PC-3 (cell line): ENCODE data around the gene ABCA2. TPM values are rescaled to one million over a fixed set of nuclear protein-coding genes. Genes with fewer than 3 reads are reported as not detected.

Source experiments
- ATAC-seq: fragments of 200-7000 bp; cut with Tn5 transposase; 2 replicates; pipeline ENCODE4 v1.9.1; 2020; ENCODE audit warnings: mild to moderate bottlenecking, moderate library complexity
- BruUV-seq: library from RNA; stranded (reverse); fragments of 400-500 nt; replicated peaks from 2 replicates; lab custom pipeline; 2021; lab: Mats Ljungman, UMichigan
- CTCF ChIA-PET: fragments of 300-600 bp; sonication (Branson Sonifier 250); formaldehyde crosslinking; loops from one replicate; lab custom pipeline; 2022; ENCODE audit warnings: antibody characterized with exemption; lab: Charles Lee
- POLR2A ChIA-PET: fragments of 300-600 bp; sonication (Branson Sonifier 250); formaldehyde crosslinking; loops from one replicate; lab custom pipeline; 2022; ENCODE audit warnings: antibody characterized with exemption; ENCODE audit not compliant: unreplicated experiment; lab: Charles Lee
- DNase-seq: peaks from one replicate; pipeline ENCODE4 v3.0.0-alpha.2; 2015
- H2AFZ ChIP-seq: fragments of 300-600 bp; sonication (generic); 2 replicates; pipeline ENCODE4 v1.6.0; 2016; ENCODE audit warnings: antibody characterized with exemption, low read length
- H3F3A ChIP-seq: fragments of 300-600 bp; sonication (generic); one replicate; pipeline ENCODE4 v1.6.0; 2017; ENCODE audit warnings: antibody characterized with exemption, low read length, control low read depth, mild to moderate bottlenecking; ENCODE audit not compliant: unreplicated experiment
- H3K27ac ChIP-seq: fragments of 300-600 bp; sonication (generic); 2 replicates; pipeline ENCODE4 v1.5.1; 2016; ENCODE audit warnings: mild to moderate bottlenecking, low read length
- H3K27me3 ChIP-seq: fragments of 300-600 bp; sonication (generic); 2 replicates; pipeline ENCODE4 v1.6.1; 2016; ENCODE audit warnings: low read length, mixed read lengths
- H3K36me3 ChIP-seq: fragments of 300-600 bp; sonication (generic); 2 replicates; pipeline ENCODE4 v1.6.1; 2016; ENCODE audit warnings: low read depth, mixed run types, low read length, mixed read lengths
- H3K4me1 ChIP-seq: fragments of 300-600 bp; sonication (generic); 2 replicates; pipeline ENCODE4 v1.5.1; 2016; ENCODE audit warnings: low read length; ENCODE audit not compliant: insufficient read depth
- H3K4me2 ChIP-seq: fragments of 300-600 bp; sonication (generic); 2 replicates; pipeline ENCODE4 v1.6.0; 2016; ENCODE audit warnings: low read length
- H3K4me3 ChIP-seq: fragments of 300-600 bp; sonication (generic); 2 replicates; pipeline ENCODE4 v1.5.1; 2016; ENCODE audit warnings: mild to moderate bottlenecking, low read length, mixed read lengths
- H3K79me2 ChIP-seq: fragments of 300-600 bp; sonication (generic); 2 replicates; pipeline ENCODE4 v1.6.1; 2017; ENCODE audit warnings: low read length, mixed read lengths
- H3K9ac ChIP-seq: fragments of 300-600 bp; sonication (generic); 2 replicates; pipeline ENCODE4 v1.6.0; 2016; ENCODE audit warnings: mild to moderate bottlenecking, low read length
- H3K9me2 ChIP-seq: fragments of 300-600 bp; sonication (generic); replicated peaks from 2 replicates; pipeline ENCODE4 v1.6.1; 2016; ENCODE audit warnings: mixed run types, low read length, mixed read lengths
- H3K9me3 ChIP-seq: fragments of 300-600 bp; sonication (generic); 2 replicates; pipeline ENCODE4 v1.6.1; 2016; ENCODE audit warnings: low read length, mixed read lengths
- H4K20me1 ChIP-seq: fragments of 300-600 bp; sonication (generic); 2 replicates; pipeline ENCODE4 v1.6.1; 2016; ENCODE audit warnings: low read length, mixed read lengths
- EZH2 ChIP-seq: fragments of 300-600 bp; sonication (generic); IDR thresholded peaks from one replicate; pipeline ENCODE4 v1.6.1; 2017; ENCODE audit warnings: antibody characterized with exemption, mild to moderate bottlenecking, low read length; ENCODE audit not compliant: unreplicated experiment
- EZH2phosphoT487 ChIP-seq: fragments of 300-600 bp; sonication (generic); IDR thresholded peaks from 2 replicates; pipeline ENCODE4 v1.6.1; 2018; ENCODE audit warnings: mild to moderate bottlenecking, antibody characterized with exemption, low read length, borderline replicate concordance
- intact Hi-C: fragments of 100-400 bp; cut with micrococcal nuclease; formaldehyde crosslinking; loops from 2 replicates; pipeline ENCODE4 v1.9.0; 2023
- total RNA-seq: library from RNA; depleted of rRNA; stranded (reverse); fragments of >200 nt; gene quantifications from 2 replicates; pipeline ENCODE4 v1.2.3, GENCODE V29; 2014
- TF ChIP-seq, protein P1 (sequence below): fragments of 300-600 bp; sonication (generic); conservative IDR thresholded peaks from 2 replicates; pipeline ENCODE4 v1.5.1; 2017; ENCODE audit warnings: antibody characterized with exemption, low read depth, mild to moderate bottlenecking, low read length

ABCA2 gene
- total RNA-seq, 1 experiment from 2014 or later: 31.5 TPM

- no peak for ATAC-seq
- intact Hi-C loops: loop anchor here (5.0 kb wide), 1 partner anchor 252 kb away; no protein-coding TSS in a partner anchor
- POLR2A ChIA-PET: no interaction called here
Measured at GRCh38 chr9:137039611-137040366, 11.8 kb upstream of the ABCA2 start.

GRCh38 chr9:137038916-137039315 lies 10.9 kb upstream of the ABCA2 start:
- no peaks in the 10 kb centered on the region for H3K36me3 ChIP-seq
- H3K9me2 ChIP-seq: no peaks in the 10 kb centered on the region
- ATAC-seq: no peak
- H3K27ac ChIP-seq: no peak overlapping the region
- H3K79me2 ChIP-seq: peaks cover 8% of the 10 kb centered on the region
- TF ChIP-seq EZH2phosphoT487 (no peak), EZH2 (no peak)
- TF ChIP-seq, protein P1, sequence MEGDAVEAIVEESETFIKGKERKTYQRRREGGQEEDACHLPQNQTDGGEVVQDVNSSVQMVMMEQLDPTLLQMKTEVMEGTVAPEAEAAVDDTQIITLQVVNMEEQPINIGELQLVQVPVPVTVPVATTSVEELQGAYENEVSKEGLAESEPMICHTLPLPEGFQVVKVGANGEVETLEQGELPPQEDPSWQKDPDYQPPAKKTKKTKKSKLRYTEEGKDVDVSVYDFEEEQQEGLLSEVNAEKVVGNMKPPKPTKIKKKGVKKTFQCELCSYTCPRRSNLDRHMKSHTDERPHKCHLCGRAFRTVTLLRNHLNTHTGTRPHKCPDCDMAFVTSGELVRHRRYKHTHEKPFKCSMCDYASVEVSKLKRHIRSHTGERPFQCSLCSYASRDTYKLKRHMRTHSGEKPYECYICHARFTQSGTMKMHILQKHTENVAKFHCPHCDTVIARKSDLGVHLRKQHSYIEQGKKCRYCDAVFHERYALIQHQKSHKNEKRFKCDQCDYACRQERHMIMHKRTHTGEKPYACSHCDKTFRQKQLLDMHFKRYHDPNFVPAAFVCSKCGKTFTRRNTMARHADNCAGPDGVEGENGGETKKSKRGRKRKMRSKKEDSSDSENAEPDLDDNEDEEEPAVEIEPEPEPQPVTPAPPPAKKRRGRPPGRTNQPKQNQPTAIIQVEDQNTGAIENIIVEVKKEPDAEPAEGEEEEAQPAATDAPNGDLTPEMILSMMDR: no peak
- no peak overlapping the region for H3K4me2 ChIP-seq
- H3K9me3 ChIP-seq: no peaks in the 10 kb centered on the region
- ChIA-PET CTCF (no interaction called here), POLR2A (no interaction called here)
- no peak overlapping the region for H3K4me3 ChIP-seq
- H3F3A ChIP-seq: no peaks in the 10 kb centered on the region
- no TSS peak for BruUV-seq
- intact Hi-C loops: loop anchor here (5.0 kb wide), 1 partner anchor 252 kb away; no protein-coding TSS in a partner anchor
- H3K27me3 ChIP-seq: no peaks in the 10 kb centered on the region
- no peak overlapping the region for H2AFZ ChIP-seq
- peaks cover 9% of the 10 kb centered on the region for H3K4me1 ChIP-seq
- H4K20me1 ChIP-seq: peaks cover 3% of the 10 kb centered on the region; the same call in 1 of the 2 replicates
- no peak for DNase-seq
- H3K9ac ChIP-seq: no peak overlapping the region

More at GRCh38 chr9:137039611-137040366, 11.8 kb upstream of the ABCA2 start:
- Histone ChIP-seq H3K4me2 (no peak overlapping the region), H4K20me1 (peaks cover 7% of the 10 kb centered on the region; the same call in 1 of the 2 replicates), H3K4me1 (peaks cover 13% of the 10 kb centered on the region), H3K36me3 (no peaks in the 10 kb centered on the region), H3K27ac (no peak overlapping the region), H3K27me3 (no peaks in the 10 kb centered on the region), H3K9ac (no peak overlapping the region), H3F3A (no peaks in the 10 kb centered on the region), H3K9me3 (no peaks in the 10 kb centered on the region), H3K4me3 (no peak overlapping the region), H3K79me2 (peaks cover 17% of the 10 kb centered on the region), H3K9me2 (no peaks in the 10 kb centered on the region), H2AFZ (no peak overlapping the region)
- CTCF ChIA-PET: no interaction called here
- no peak for TF ChIP-seq EZH2phosphoT487
- TF ChIP-seq, protein P1: no peak
- no peak for TF ChIP-seq EZH2
- BruUV-seq: no TSS peak
- no peak for DNase-seq

- Histone ChIP-seq H3K4me1 (peaks cover 8% of the 10 kb centered on the region), H3F3A (no peaks in the 10 kb centered on the region), H3K4me2 (no peak overlapping the region), H3K9me2 (no peaks in the 10 kb centered on the region), H3K36me3 (no peaks in the 10 kb centered on the region), H3K79me2 (no peaks in the 10 kb centered on the region), H3K27me3 (no peaks in the 10 kb centered on the region), H3K4me3 (no peak overlapping the region), H3K9ac (no peak overlapping the region), H4K20me1 (no peaks in the 10 kb centered on the region), H3K27ac (no peak overlapping the region), H3K9me3 (no peaks in the 10 kb centered on the region), H2AFZ (no peak overlapping the region)
- ChIA-PET POLR2A (no interaction called here), CTCF (no interaction called here)
- TF ChIP-seq EZH2: no peak
- TF ChIP-seq EZH2phosphoT487: no peak
- TF ChIP-seq, protein P1: no peak
- intact Hi-C loops: loop anchor here (5.0 kb wide), 1 partner anchor 250 kb away; no protein-coding TSS in a partner anchor
- DNase-seq (no peak), ATAC-seq (no peak)
- no TSS peak for BruUV-seq
Measured at GRCh38 chr9:137037483-137037882, 9.4 kb upstream of the ABCA2 start.
